OCI-LY7 (cell line): Measurements from ENCODE around the gene ADPRH. TPM values are rescaled to one million over a fixed set of nuclear protein-coding genes. Genes with fewer than 3 reads are reported as not detected.

Source experiments
- BruUV-seq: library from RNA; stranded (reverse); fragments of 400-500 nt; replicated peaks from 2 replicates; lab custom pipeline; 2021; lab: Mats Ljungman, UMichigan
- CTCF ChIA-PET: fragments of 300-600 bp; sonication (Branson Sonifier 250); formaldehyde crosslinking; loops from one replicate; lab custom pipeline; 2022; ENCODE audit warnings: antibody characterized with exemption; ENCODE audit not compliant: unreplicated experiment; lab: Charles Lee
- POLR2A ChIA-PET: fragments of 300-600 bp; sonication (Branson Sonifier 250); formaldehyde crosslinking; loops from one replicate; lab custom pipeline; 2022; ENCODE audit warnings: antibody characterized with exemption; lab: Charles Lee
- DNase-seq: peaks from one replicate; pipeline ENCODE4 v3.0.0-alpha.2; 2015; ENCODE audit warnings: low spot score
- H2AFZ ChIP-seq: fragments of 200-600 bp; sonication (generic), shearing (Covaris generic); 2 replicates; pipeline ENCODE4 v1.6.1; 2014; ENCODE audit warnings: mild to moderate bottlenecking, antibody characterized with exemption, low read length, moderate library complexity
- H3K27ac ChIP-seq: fragments of 200-600 bp; sonication (generic); 2 replicates; pipeline ENCODE4 v1.5.1; 2014; ENCODE audit warnings: mixed run types, low read depth, mild to moderate bottlenecking, moderate library complexity, low read length, inconsistent platforms; ENCODE audit not compliant: poor library complexity, severe bottlenecking
- H3K36me3 ChIP-seq: fragments of 200-600 bp; sonication (generic); 2 replicates; pipeline ENCODE4 v1.6.1; 2014; ENCODE audit warnings: mild to moderate bottlenecking, antibody characterized with exemption, low read length, moderate library complexity, mixed read lengths; ENCODE audit not compliant: insufficient read depth
- H3K4me1 ChIP-seq: fragments of 200-600 bp; sonication (generic); 2 replicates; pipeline ENCODE4 v1.5.1; 2014; ENCODE audit warnings: mild to moderate bottlenecking, low read length; ENCODE audit not compliant: insufficient read depth, poor library complexity, severe bottlenecking
- H3K4me2 ChIP-seq: fragments of 200-600 bp; sonication (generic); 2 replicates; pipeline ENCODE4 v1.6.1; 2014; ENCODE audit warnings: mild to moderate bottlenecking, low read length
- H3K4me3 ChIP-seq: fragments of 200-600 bp; sonication (generic); 2 replicates; pipeline ENCODE4 v1.5.1; 2014; ENCODE audit warnings: mild to moderate bottlenecking, low read depth, low read length; ENCODE audit not compliant: poor library complexity, severe bottlenecking
- H3K79me2 ChIP-seq: fragments of 200-600 bp; sonication (generic); 2 replicates; pipeline ENCODE4 v1.6.1; 2016; ENCODE audit warnings: low read depth, mild to moderate bottlenecking, low read length, moderate library complexity, mixed read lengths; ENCODE audit not compliant: insufficient read depth
- H3K9me2 ChIP-seq: fragments of 200-600 bp; sonication (generic); 2 replicates; pipeline ENCODE4 v1.6.1; 2016; ENCODE audit warnings: mild to moderate bottlenecking, low read length, mixed read lengths; ENCODE audit not compliant: insufficient read depth
- H3K9me3 ChIP-seq: fragments of 200-600 bp; sonication (generic); 2 replicates; pipeline ENCODE4 v1.6.1; 2014; ENCODE audit warnings: mild to moderate bottlenecking, mixed run types, low read length, mixed read lengths
- H4K20me1 ChIP-seq: fragments of 200-600 bp; sonication (generic); 2 replicates; pipeline ENCODE4 v1.6.1; 2014; ENCODE audit warnings: mild to moderate bottlenecking, antibody characterized with exemption, low read length, moderate library complexity, mixed read lengths; ENCODE audit not compliant: insufficient read depth
- CTCF ChIP-seq: fragments of 200-600 bp; sonication (generic); conservative IDR thresholded peaks from 2 replicates; pipeline ENCODE4 v1.5.1; 2014; ENCODE audit warnings: mild to moderate bottlenecking, antibody characterized with exemption, low read length, moderate library complexity, mixed read lengths
- EZH2phosphoT487 ChIP-seq: fragments of 200-600 bp; sonication (generic); IDR thresholded peaks from 2 replicates; pipeline ENCODE4 v1.6.1; 2018; ENCODE audit warnings: low read depth, borderline replicate concordance, mild to moderate bottlenecking, mixed run types, antibody characterized with exemption, low read length, moderate library complexity, mixed read lengths
- intact Hi-C: fragments of 100-400 bp; cut with micrococcal nuclease; formaldehyde crosslinking; loops from one replicate; pipeline ENCODE4 v1.10.0; 2022; ENCODE audit not compliant: unreplicated experiment
- total RNA-seq, 2 experiments: library from RNA; depleted of rRNA in 1 of 2; stranded (reverse); fragments of >200 nt in 1 of 2; shearing (Covaris generic) in 1 of 2; gene quantifications; 2 replicates each; pipeline ENCODE4 v1.2.3, GENCODE V29; 2014 to 2022

Gene ADPRH
- total RNA-seq, 2 experiments from 2014 or later = not detected

- Histone ChIP-seq H3K27ac (no peak overlapping the region), H3K4me1 (no peaks in the 10 kb centered on the region), H2AFZ (no peak overlapping the region), H3K79me2 (no peaks in the 10 kb centered on the region), H3K9me2 (no peaks in the 10 kb centered on the region), H3K4me2 (no peak overlapping the region), H3K36me3 (no peaks in the 10 kb centered on the region), H3K4me3 (no peak overlapping the region), H4K20me1 (no peaks in the 10 kb centered on the region), H3K9me3 (no peaks in the 10 kb centered on the region)
- TF ChIP-seq EZH2phosphoT487 = no peak
- no peak for TF ChIP-seq CTCF
- BruUV-seq = no TSS peak
- intact Hi-C loops = no loop called here
- CTCF ChIA-PET = no interaction called here
- POLR2A ChIA-PET = interaction anchor here (0.7 kb wide), 1 partner anchor 12 kb away, joined by 3 read pairs; no protein-coding TSS in a partner anchor
- no peak for DNase-seq
Measured at GRCh38 chr3:119630128-119630879, 51.0 kb downstream of the ADPRH start.

- no peaks in the 10 kb centered on the region for H3K79me2 ChIP-seq
- H3K4me1 ChIP-seq = no peaks in the 10 kb centered on the region
- BruUV-seq = no TSS peak
- no peak for DNase-seq
- H3K9me2 ChIP-seq = no peaks in the 10 kb centered on the region
- no peak overlapping the region for H3K4me3 ChIP-seq
- no peak overlapping the region for H2AFZ ChIP-seq
- H3K9me3 ChIP-seq = no peaks in the 10 kb centered on the region
- POLR2A ChIA-PET = interaction anchor here (0.6 to 0.7 kb wide), 2 partner anchors 11 to 748 kb away, joined by 3 read pairs; no protein-coding TSS in a partner anchor
- no peak for TF ChIP-seq CTCF
- TF ChIP-seq EZH2phosphoT487 = no peak
- H3K36me3 ChIP-seq = no peaks in the 10 kb centered on the region
- no peak overlapping the region for H3K27ac ChIP-seq
- H4K20me1 ChIP-seq = no peaks in the 10 kb centered on the region
- H3K4me2 ChIP-seq = no peak overlapping the region
- CTCF ChIA-PET = no interaction called here
- intact Hi-C loops = no loop called here
Measured at GRCh38 chr3:119630880-119631329, 51.6 kb downstream of the ADPRH start.

- H3K9me2 ChIP-seq = no peaks in the 10 kb centered on the region
- POLR2A ChIA-PET = interaction anchor here (0.6 to 0.7 kb wide), 2 partner anchors 28 to 748 kb away, joined by 3 read pairs; no protein-coding TSS in a partner anchor
- H3K36me3 ChIP-seq = no peaks in the 10 kb centered on the region
- no peak for DNase-seq
- H3K27ac ChIP-seq = no peak overlapping the region
- H3K79me2 ChIP-seq = no peaks in the 10 kb centered on the region
- TF ChIP-seq CTCF (no peak), EZH2phosphoT487 (no peak)
- H2AFZ ChIP-seq = no peak overlapping the region
- CTCF ChIA-PET = no interaction called here
- no peaks in the 10 kb centered on the region for H3K9me3 ChIP-seq
- H3K4me1 ChIP-seq = no peaks in the 10 kb centered on the region
- H3K4me2 ChIP-seq = no peak overlapping the region
- no peak overlapping the region for H3K4me3 ChIP-seq
- BruUV-seq = no TSS peak
- intact Hi-C loops = no loop called here
- no peaks in the 10 kb centered on the region for H4K20me1 ChIP-seq
Measured at GRCh38 chr3:119631516-119631915, 52.2 kb downstream of the ADPRH start.
